T-helper 2 cell treated with Interferon-gamma antibody and Interleukin-4, amounts not matched to agents 5 μg/mL and 100 μg/mL, for 36 hours (primary cell): Measurements from ENCODE around the gene CDC37L1.
A peak's percentile ranks its signal among the peaks of the same experiment; 100 is the strongest.

Experiments
- DNase-seq: peaks from one replicate; pipeline ENCODE4 v3.0.0; 2021; ENCODE audit warnings: low spot score
- H3K27ac Mint-ChIP-seq: one replicate; pipeline ENCODE4 v1.8.0; 2021; ENCODE audit warnings: mild to moderate bottlenecking, mixed read lengths
- H3K27me3 Mint-ChIP-seq: one replicate; pipeline ENCODE4 v1.8.0; 2021; ENCODE audit warnings: low read depth, mixed read lengths
- H3K36me3 Mint-ChIP-seq: one replicate; pipeline ENCODE4 v1.8.0; 2021; ENCODE audit warnings: low read depth, mixed read lengths
- H3K4me1 Mint-ChIP-seq: one replicate; pipeline ENCODE4 v1.8.0; 2021; ENCODE audit warnings: low read depth, mixed read lengths
- H3K4me3 Mint-ChIP-seq: one replicate; pipeline ENCODE4 v1.8.0; 2022; ENCODE audit warnings: mild to moderate bottlenecking, moderate library complexity, mixed read lengths
- H3K9me3 Mint-ChIP-seq: one replicate; pipeline ENCODE4 v1.8.0; 2021; ENCODE audit warnings: mixed read lengths

CDC37L1 gene

DNA sequence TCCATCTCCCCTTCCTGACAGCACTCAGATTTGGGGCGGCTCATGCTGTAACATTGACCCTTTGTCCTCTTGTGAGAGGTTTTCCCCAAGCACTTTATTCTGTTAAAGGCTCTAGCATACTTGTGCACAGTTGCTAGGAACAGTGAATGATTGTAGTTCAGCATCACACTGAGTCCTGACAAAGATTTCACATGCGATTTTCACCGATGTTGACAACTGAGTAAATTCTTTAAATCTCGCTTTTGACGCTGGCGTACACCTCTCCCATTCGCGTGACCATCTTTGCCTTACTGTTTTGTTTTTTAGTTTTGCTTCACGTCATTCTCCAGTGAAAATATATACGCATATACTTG is 780 bp downstream of the CDC37L1 start:
- DNase-seq: no peak
- no peak overlapping the region for H3K27ac Mint-ChIP-seq
- no peaks in the 10 kb centered on the region for H3K4me1 Mint-ChIP-seq
- peaks cover 13% of the 10 kb centered on the region for H3K36me3 Mint-ChIP-seq
- no peaks in the 10 kb centered on the region for H3K9me3 Mint-ChIP-seq
- no peaks in the 10 kb centered on the region for H3K27me3 Mint-ChIP-seq
- H3K4me3 Mint-ChIP-seq: no peak overlapping the region

DNA sequence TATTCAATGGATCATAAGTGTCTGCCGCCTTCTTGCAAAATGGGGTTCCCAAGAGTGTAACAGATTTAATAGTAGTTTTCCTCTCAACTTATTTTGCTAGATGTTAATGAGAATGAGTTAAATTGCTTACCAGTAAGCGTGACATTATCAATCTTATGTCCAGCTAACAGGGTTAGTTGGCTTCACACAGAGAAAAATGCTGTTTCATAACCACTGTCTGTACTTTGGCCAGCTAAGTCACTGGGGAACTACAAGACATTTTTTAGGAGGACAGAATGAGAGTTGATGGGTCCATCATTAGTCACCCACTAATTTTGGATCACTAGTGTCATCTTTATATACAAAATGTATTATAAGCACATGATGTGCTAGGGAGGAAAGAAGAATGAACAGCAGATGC is 1.4 kb downstream of the CDC37L1 start:
- no peaks in the 10 kb centered on the region for H3K27me3 Mint-ChIP-seq
- no peaks in the 10 kb centered on the region for H3K4me1 Mint-ChIP-seq
- no peak overlapping the region for H3K4me3 Mint-ChIP-seq
- DNase-seq: no peak
- peaks cover 15% of the 10 kb centered on the region for H3K36me3 Mint-ChIP-seq
- no peak overlapping the region for H3K27ac Mint-ChIP-seq
- no peaks in the 10 kb centered on the region for H3K9me3 Mint-ChIP-seq

DNA sequence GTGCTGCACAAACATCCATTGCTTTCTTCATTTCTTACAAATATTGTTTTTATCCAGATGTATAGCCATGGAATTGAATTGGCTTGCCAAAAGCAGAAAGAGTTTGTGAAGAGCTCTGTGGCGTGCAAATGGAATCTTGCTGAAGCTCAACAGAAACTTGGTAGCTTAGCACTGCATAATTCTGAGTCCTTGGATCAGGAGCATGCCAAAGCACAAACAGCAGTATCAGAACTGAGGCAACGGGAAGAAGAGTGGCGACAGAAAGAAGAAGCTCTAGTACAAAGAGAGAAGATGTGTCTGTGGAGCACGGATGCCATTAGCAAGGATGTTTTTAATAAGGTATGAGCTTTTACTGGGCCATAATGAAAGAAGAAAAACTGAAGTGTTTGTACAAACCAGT is 5.5 kb downstream of the CDC37L1 start:
- no peaks in the 10 kb centered on the region for H3K9me3 Mint-ChIP-seq
- H3K4me3 Mint-ChIP-seq: no peak overlapping the region
- no peak overlapping the region for H3K27ac Mint-ChIP-seq
- H3K4me1 Mint-ChIP-seq: peaks cover 6% of the 10 kb centered on the region
- peaks cover 26% of the 10 kb centered on the region for H3K36me3 Mint-ChIP-seq
- DNase-seq: no peak
- H3K27me3 Mint-ChIP-seq: no peaks in the 10 kb centered on the region

DNA sequence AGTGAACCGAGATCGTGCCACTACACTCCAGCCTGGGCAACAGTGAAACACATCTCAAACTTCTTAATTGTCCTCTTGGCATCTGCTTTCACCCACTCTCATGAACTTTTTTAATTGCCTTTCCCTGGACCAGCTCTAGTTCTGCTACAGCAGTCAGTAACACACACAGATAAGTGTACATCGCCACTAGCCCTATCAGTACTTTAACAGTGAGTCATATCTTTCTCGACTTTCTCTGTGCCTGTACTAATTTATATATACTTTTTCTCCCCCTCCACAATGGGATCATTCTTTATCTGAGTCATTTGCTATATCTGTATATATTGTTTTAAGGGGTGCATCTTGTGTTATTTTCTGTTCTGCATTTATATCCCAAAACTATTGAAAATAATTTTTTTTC is 6.7 kb downstream of the CDC37L1 start:
- DNase-seq: no peak
- Mint-ChIP-seq H3K36me3 (peaks cover 33% of the 10 kb centered on the region), H3K27me3 (no peaks in the 10 kb centered on the region), H3K4me1 (peaks cover 11% of the 10 kb centered on the region), H3K4me3 (no peak overlapping the region), H3K9me3 (no peaks in the 10 kb centered on the region), H3K27ac (no peak overlapping the region)

DNA sequence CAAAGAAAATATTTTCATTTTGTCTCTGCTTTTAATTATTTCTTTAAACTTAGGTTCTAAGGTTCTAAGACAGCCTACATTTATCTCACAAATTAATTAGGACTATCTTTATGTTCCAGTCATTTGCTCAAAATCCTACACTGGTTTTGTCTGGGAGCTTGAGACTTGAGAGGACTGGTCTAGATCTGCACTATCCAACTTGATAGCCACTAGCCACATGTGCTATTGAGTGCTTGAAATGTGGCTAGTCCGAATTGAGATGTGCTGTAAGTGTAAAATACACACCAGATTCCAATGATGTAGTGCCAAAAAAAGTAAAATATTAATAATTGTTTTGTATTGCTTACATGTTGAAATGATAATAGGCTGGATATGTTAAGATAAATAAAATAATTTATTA is 7.2 kb downstream of the CDC37L1 start:
- Mint-ChIP-seq H3K36me3 (peaks cover 37% of the 10 kb centered on the region), H3K4me3 (no peak overlapping the region), H3K27ac (no peak overlapping the region), H3K4me1 (peaks cover 11% of the 10 kb centered on the region), H3K9me3 (no peaks in the 10 kb centered on the region), H3K27me3 (no peaks in the 10 kb centered on the region)
- no peak for DNase-seq

DNA sequence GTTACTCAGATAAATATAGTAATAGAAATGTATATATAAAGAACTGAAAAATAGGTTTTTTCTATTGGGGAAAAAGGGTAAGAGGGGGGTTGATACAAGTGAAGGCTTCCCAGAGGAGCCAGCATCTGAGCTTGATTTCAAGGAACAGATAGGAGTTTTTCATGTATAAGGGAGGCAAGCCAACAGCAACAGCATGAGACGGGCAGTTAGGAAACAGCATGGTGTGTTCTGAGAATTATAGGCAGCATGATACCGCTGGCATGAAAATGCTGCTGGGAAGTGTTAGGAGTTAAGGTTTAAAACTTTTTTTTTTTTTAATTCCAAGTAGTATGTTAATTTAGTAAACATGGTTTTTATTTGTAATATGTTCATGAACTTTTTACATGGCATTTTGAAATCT is 9.7 kb downstream of the CDC37L1 start:
- Mint-ChIP-seq H3K4me1 (peaks cover 11% of the 10 kb centered on the region), H3K4me3 (no peak overlapping the region), H3K36me3 (peaks cover 34% of the 10 kb centered on the region), H3K27ac (peak overlapping the region; percentile 41), H3K27me3 (no peaks in the 10 kb centered on the region), H3K9me3 (no peaks in the 10 kb centered on the region)
- no peak for DNase-seq

DNA sequence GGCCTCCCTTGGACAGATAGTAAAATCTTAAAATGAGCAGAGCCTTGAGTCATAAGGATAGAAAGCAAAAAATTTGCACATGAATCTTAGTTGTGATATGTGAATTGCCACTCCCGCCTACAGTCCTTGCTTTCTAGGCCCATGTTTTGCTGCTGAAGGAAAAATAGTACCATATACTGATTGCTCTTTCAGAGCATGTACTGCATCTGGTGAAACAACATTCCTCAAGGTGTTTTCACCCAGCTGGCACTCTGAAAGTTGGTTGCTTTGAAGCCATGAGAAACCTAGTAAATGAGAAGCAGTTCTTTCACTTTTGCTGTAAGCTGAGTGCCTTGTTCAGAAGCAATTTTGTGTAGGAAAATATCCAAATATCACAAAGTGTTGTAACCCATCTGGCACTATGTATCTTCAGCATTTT is 10.3 kb downstream of the CDC37L1 start:
- H3K4me3 Mint-ChIP-seq: no peak overlapping the region
- H3K36me3 Mint-ChIP-seq: peaks cover 33% of the 10 kb centered on the region
- peaks cover 11% of the 10 kb centered on the region for H3K4me1 Mint-ChIP-seq
- DNase-seq: peak; percentile 48
- H3K27me3 Mint-ChIP-seq: no peaks in the 10 kb centered on the region
- H3K27ac Mint-ChIP-seq: peak overlapping the region; percentile 61
- H3K9me3 Mint-ChIP-seq: no peaks in the 10 kb centered on the region

DNA sequence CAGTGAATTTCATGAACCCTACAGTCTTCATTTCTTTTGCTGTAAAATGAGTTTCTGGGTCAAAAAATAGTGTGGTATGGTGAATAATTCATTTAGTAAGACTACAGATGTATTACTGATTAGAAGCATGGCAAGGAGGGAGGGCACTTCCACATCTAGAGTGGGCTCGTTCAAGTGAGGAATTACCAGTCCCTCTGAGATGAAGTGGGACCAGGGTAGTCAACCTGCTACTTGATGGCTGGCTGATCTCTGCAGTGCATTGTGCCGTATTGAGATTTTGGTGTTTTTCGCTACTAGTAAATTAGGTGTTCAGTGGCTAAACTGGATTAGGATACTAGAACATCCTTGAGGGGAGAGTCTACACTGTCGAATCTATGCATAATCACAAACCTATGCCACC is 10.8 kb downstream of the CDC37L1 start:
- Mint-ChIP-seq H3K27ac (no peak overlapping the region), H3K9me3 (no peaks in the 10 kb centered on the region), H3K27me3 (no peaks in the 10 kb centered on the region), H3K4me1 (peaks cover 11% of the 10 kb centered on the region), H3K36me3 (peaks cover 28% of the 10 kb centered on the region), H3K4me3 (no peak overlapping the region)
- DNase-seq: no peak

DNA sequence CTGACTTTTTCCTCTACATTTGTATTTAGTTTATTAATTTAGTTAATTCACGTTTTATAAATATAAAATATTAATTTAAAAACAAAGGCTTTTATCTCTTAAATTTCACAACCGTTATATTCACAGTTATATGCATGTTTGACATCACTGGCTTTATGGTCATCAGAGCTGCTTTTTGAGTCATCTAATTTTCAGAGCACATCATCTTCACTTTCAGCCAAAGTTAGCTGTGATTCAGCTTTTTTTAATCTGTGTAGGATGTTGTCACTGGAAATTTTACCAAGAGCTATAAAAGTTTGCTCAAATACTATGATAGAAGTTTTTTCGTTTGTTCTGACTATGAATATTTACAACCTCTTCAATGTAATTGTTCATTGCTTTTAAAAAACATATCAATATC is 12.4 kb downstream of the CDC37L1 start:
- peaks cover 10% of the 10 kb centered on the region for H3K4me1 Mint-ChIP-seq
- H3K9me3 Mint-ChIP-seq: no peaks in the 10 kb centered on the region
- H3K36me3 Mint-ChIP-seq: peaks cover 23% of the 10 kb centered on the region
- no peak overlapping the region for H3K4me3 Mint-ChIP-seq
- DNase-seq: no peak
- H3K27me3 Mint-ChIP-seq: no peaks in the 10 kb centered on the region
- H3K27ac Mint-ChIP-seq: no peak overlapping the region

DNA sequence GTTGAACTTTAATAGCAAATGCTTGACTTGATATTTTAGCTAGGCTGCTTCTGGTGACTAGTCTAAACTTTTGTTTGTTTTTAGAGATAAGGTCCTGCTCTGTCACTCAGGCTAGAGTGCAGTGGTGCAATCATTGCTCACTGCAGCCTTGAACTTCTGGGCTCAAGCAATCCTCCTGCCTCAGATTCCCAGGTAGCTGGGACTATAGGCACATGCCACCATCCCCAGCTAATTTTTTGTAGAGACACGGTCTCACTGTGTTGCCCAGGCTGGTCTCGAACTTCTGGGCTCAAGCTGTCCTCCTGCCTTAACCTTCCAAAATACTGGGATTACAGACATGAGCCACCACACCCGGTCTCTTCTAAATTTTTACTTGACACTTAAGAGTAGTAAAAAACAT is 20.7 kb downstream of the CDC37L1 start:
- Mint-ChIP-seq H3K4me1 (peaks cover 3% of the 10 kb centered on the region), H3K27me3 (no peaks in the 10 kb centered on the region), H3K9me3 (no peaks in the 10 kb centered on the region), H3K27ac (no peak overlapping the region), H3K4me3 (no peak overlapping the region), H3K36me3 (peaks cover 46% of the 10 kb centered on the region)
- no peak for DNase-seq

DNA sequence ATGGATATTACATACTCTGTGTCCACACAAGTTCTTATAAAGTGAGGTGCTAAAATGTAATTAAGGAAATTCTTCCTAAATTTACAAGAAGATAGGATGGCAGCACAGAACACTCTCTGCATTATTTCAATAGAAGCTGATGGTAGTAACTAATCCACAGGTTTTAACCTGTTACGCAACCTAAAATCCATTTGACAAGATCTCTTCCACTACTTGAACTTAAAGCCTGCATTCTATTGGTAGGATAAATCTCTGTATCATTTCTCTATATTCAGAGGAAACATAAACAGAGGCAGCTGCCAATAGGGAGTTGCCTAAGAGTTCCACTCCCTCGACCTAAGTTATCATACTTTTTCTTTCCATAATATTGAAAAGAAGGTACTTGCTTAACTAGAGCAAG is 21.6 kb downstream of the CDC37L1 start:
- Mint-ChIP-seq H3K36me3 (peaks cover 48% of the 10 kb centered on the region), H3K4me3 (no peak overlapping the region), H3K27ac (no peak overlapping the region), H3K27me3 (no peaks in the 10 kb centered on the region), H3K4me1 (peaks cover 3% of the 10 kb centered on the region), H3K9me3 (no peaks in the 10 kb centered on the region)
- no peak for DNase-seq

DNA sequence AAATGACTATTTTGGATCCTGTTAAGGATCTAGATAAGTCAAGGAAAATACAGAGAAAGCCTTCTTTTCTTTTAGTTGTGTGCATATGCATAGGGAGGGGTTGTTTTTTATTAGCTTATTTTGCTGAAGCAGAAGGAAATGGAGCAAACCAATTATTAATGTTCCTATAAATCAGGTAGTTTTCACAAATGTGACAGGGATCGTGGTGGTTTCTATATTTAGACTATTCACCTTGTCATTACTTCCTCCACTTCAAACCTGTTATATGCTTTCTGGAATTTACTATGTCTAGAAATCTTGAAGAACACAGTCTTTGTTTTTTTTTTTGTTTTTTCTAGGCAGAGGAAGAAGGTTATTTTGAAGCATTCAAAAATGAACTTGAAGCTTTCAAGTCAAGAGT is 22.2 kb downstream of the CDC37L1 start:
- Mint-ChIP-seq H3K4me3 (no peak overlapping the region), H3K9me3 (no peaks in the 10 kb centered on the region), H3K36me3 (peaks cover 48% of the 10 kb centered on the region), H3K27ac (no peak overlapping the region), H3K27me3 (no peaks in the 10 kb centered on the region), H3K4me1 (peaks cover 3% of the 10 kb centered on the region)
- DNase-seq: no peak

DNA sequence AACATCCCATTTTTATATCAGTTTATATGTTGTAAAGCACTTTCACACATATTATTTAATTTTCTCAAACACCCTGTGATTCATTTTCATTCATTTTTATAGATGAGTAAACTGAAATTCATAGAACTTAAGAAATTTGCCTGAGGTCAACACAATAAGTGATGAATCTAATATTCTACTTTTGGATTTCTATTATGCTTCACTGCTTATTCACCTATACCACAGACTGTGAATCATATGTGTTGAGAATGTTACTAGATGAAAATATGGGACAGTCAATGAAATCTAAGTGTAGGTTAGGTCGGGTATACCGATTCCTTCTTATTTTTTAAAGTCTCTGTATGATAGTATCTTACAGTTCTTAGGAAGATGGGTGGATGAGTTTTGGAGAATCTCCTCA is 24.8 kb downstream of the CDC37L1 start:
- H3K36me3 Mint-ChIP-seq: peaks cover 57% of the 10 kb centered on the region
- H3K9me3 Mint-ChIP-seq: no peaks in the 10 kb centered on the region
- H3K27me3 Mint-ChIP-seq: no peaks in the 10 kb centered on the region
- no peak overlapping the region for H3K4me3 Mint-ChIP-seq
- no peak for DNase-seq
- no peak overlapping the region for H3K27ac Mint-ChIP-seq
- H3K4me1 Mint-ChIP-seq: peaks cover 9% of the 10 kb centered on the region

DNA sequence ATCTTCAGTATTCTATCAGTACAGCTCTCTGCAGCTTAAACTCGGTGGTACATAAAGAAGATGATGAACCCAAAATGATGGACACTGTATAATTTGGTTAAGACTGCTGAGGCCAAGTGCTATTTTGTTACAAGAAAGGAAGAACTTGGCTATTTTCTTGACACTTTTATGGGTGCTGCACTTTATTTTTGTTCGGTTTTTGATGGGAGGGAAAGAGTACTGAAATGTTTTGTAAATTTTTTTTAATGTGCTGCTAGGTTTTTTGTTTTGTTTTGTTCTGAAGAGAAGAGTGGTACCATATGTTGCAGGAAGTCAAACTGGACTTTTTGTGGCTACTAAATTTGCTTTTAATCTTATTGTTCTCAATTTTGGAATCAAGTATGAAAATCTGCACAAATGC is 26.7 kb downstream of the CDC37L1 start:
- H3K27ac Mint-ChIP-seq: peak overlapping the region; percentile 2
- peaks cover 59% of the 10 kb centered on the region for H3K36me3 Mint-ChIP-seq
- no peak for DNase-seq
- H3K9me3 Mint-ChIP-seq: no peaks in the 10 kb centered on the region
- no peaks in the 10 kb centered on the region for H3K27me3 Mint-ChIP-seq
- no peak overlapping the region for H3K4me3 Mint-ChIP-seq
- peaks cover 9% of the 10 kb centered on the region for H3K4me1 Mint-ChIP-seq

DNA sequence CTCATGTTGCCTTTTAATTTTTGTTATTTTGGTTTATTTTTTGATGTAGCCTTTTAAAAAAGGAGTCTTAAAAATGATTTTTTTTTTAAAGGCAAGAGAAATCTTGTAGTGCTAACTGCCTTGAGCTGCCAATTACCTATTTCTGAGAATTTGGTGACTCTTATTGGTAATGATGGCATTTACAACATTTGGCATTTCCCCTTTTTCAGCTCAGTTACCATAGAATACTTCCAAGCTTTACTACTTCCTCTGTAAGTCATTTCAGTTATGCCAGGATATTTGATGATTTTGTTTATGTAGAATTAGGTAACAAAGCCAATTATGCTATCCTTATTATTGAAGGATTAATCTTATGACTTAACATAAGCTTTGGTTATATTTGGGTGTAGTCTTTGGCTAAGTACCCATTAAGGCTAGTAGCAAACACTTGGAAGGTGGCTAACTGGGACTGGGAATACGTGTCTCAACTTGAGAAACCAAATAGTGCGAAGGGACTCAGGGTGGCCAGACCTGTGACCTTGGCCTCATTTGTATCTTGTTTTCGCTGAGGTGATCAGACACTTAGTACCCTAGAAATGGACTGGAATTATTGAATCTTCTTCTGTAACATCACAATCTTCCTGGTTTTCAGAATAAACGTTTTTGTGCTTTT is 27.7 kb downstream of the CDC37L1 start:
- no peak for DNase-seq
- Mint-ChIP-seq H3K27ac (no peak overlapping the region), H3K4me3 (no peak overlapping the region), H3K4me1 (peaks cover 6% of the 10 kb centered on the region), H3K36me3 (peaks cover 51% of the 10 kb centered on the region), H3K27me3 (no peaks in the 10 kb centered on the region), H3K9me3 (no peaks in the 10 kb centered on the region)
